Neural cell (in vitro differentiated cells): Measurements from ENCODE around the gene KANSL3.

Experiments
- EP300 ChIP-seq: fragments of 450-650 bp; conservative IDR thresholded peaks from 2 replicates; pipeline ENCODE4 v1.6.1; 2014; ENCODE audit warnings: antibody characterized with exemption, mild to moderate bottlenecking, moderate library complexity; ENCODE audit not compliant: poor library complexity, severe bottlenecking
- EZH2 ChIP-seq: fragments of 200-600, 300-800 bp; shearing (Covaris generic), sonication (generic); IDR thresholded peaks from 2 replicates; pipeline ENCODE4 v1.6.1; 2014; ENCODE audit warnings: antibody characterized with exemption, low read length, borderline replicate concordance, mild to moderate bottlenecking; ENCODE audit not compliant: insufficient read depth, poor library complexity, severe bottlenecking
- MXI1 ChIP-seq: fragments of 450-650 bp; conservative IDR thresholded peaks from 2 replicates; pipeline ENCODE4 v1.6.1; 2014; ENCODE audit warnings: antibody characterized with exemption, mild to moderate bottlenecking; ENCODE audit not compliant: poor library complexity, severe bottlenecking
- POLR2AphosphoS5 ChIP-seq: IDR thresholded peaks from 2 replicates; pipeline ENCODE4 v1.6.1; 2012
- TAF1 ChIP-seq: IDR thresholded peaks from 2 replicates; pipeline ENCODE4 v1.6.1; 2012; ENCODE audit warnings: low read depth
- TF ChIP-seq, protein P1 (sequence below): fragments of 450-650 bp; IDR thresholded peaks from 2 replicates; pipeline ENCODE4 v1.5.1; 2014; ENCODE audit warnings: antibody characterized with exemption, mild to moderate bottlenecking, moderate library complexity; ENCODE audit not compliant: poor library complexity, severe bottlenecking
- TF ChIP-seq, protein P2 (sequence below): IDR thresholded peaks from 2 replicates; pipeline ENCODE4 v1.6.1; 2012; ENCODE audit warnings: borderline replicate concordance

DNA sequence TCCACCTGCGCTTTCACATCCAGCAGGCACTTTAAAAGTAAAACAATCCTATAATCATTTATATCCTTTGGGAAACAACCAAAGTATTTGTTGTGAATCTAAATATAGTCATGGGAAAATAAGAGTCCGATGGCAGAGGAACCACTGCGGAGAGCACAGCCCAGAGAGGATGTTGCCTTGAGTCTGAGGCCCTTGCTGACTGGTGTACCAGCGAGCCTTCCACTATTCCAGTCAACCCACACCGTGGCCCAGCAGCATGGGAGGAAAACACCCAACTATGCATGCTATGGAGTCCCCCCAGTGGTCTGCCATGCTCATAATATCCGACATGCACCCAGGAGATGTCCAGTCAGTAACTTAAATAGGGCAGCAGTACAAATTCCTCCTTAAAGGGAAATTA lies 21.6 kb downstream of the KANSL3 start:
- TF ChIP-seq, protein P1, sequence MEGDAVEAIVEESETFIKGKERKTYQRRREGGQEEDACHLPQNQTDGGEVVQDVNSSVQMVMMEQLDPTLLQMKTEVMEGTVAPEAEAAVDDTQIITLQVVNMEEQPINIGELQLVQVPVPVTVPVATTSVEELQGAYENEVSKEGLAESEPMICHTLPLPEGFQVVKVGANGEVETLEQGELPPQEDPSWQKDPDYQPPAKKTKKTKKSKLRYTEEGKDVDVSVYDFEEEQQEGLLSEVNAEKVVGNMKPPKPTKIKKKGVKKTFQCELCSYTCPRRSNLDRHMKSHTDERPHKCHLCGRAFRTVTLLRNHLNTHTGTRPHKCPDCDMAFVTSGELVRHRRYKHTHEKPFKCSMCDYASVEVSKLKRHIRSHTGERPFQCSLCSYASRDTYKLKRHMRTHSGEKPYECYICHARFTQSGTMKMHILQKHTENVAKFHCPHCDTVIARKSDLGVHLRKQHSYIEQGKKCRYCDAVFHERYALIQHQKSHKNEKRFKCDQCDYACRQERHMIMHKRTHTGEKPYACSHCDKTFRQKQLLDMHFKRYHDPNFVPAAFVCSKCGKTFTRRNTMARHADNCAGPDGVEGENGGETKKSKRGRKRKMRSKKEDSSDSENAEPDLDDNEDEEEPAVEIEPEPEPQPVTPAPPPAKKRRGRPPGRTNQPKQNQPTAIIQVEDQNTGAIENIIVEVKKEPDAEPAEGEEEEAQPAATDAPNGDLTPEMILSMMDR: no peak
- TF ChIP-seq POLR2AphosphoS5 (no peak), EZH2 (no peak), TAF1 (no peak), EP300 (no peak), MXI1 (no peak)
- TF ChIP-seq, protein P2, sequence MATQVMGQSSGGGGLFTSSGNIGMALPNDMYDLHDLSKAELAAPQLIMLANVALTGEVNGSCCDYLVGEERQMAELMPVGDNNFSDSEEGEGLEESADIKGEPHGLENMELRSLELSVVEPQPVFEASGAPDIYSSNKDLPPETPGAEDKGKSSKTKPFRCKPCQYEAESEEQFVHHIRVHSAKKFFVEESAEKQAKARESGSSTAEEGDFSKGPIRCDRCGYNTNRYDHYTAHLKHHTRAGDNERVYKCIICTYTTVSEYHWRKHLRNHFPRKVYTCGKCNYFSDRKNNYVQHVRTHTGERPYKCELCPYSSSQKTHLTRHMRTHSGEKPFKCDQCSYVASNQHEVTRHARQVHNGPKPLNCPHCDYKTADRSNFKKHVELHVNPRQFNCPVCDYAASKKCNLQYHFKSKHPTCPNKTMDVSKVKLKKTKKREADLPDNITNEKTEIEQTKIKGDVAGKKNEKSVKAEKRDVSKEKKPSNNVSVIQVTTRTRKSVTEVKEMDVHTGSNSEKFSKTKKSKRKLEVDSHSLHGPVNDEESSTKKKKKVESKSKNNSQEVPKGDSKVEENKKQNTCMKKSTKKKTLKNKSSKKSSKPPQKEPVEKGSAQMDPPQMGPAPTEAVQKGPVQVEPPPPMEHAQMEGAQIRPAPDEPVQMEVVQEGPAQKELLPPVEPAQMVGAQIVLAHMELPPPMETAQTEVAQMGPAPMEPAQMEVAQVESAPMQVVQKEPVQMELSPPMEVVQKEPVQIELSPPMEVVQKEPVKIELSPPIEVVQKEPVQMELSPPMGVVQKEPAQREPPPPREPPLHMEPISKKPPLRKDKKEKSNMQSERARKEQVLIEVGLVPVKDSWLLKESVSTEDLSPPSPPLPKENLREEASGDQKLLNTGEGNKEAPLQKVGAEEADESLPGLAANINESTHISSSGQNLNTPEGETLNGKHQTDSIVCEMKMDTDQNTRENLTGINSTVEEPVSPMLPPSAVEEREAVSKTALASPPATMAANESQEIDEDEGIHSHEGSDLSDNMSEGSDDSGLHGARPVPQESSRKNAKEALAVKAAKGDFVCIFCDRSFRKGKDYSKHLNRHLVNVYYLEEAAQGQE: no peak
